CD14-positive monocyte (primary cell): ENCODE results near the gene BRAT1. TPM values are rescaled to one million over a fixed set of nuclear protein-coding genes. Genes with fewer than 3 reads are reported as not detected.

ENCODE experiments used
- DNase-seq, 3 donors: peaks; one replicate each; pipeline ENCODE4 v3.0.0-alpha.2; 2011 to 2022
- H2AFZ ChIP-seq: 2 replicates; pipeline ENCODE4 v1.6.0; 2012; ENCODE audit warnings: mild to moderate bottlenecking, low read depth, low read length, inconsistent platforms; ENCODE audit not compliant: insufficient read depth, poor library complexity, severe bottlenecking
- H3K27ac ChIP-seq, 2 donors: 1 replicate in 1 of 2; 2 replicates in 1 of 2; pipeline ENCODE4 v1.5.1; 2012 to 2013; ENCODE audit warnings: low read length in 2 of 2, control low read depth in 1 of 2, inconsistent platforms in 1 of 2, low read depth in 1 of 2, mild to moderate bottlenecking in 1 of 2
- H3K27me3 ChIP-seq, 2 donors: one replicate each; pipeline versions ENCODE4 v1.6.0 to v1.6.1; 2011 to 2013; ENCODE audit warnings: low read length in 2 of 2; ENCODE audit not compliant: control insufficient read depth in 2 of 2, insufficient read depth in 2 of 2
- H3K36me3 ChIP-seq, 2 donors: replicated peaks in 1 of 2; 1 replicate in 1 of 2; 2 replicates in 1 of 2; pipeline versions ENCODE4 v1.5.1 to v1.6.1; 2012 to 2013; ENCODE audit warnings: low read length in 2 of 2, control low read depth in 1 of 2, inconsistent platforms in 1 of 2, mild to moderate bottlenecking in 1 of 2; ENCODE audit not compliant: insufficient read depth in 2 of 2, control insufficient read depth in 1 of 2
- H3K4me1 ChIP-seq, 2 donors: 1 replicate in 1 of 2; 2 replicates in 1 of 2; pipeline versions ENCODE4 v1.5.1 to v1.6.1; 2012 to 2013; ENCODE audit warnings: low read length in 2 of 2, control low read depth in 1 of 2, inconsistent platforms in 1 of 2, mild to moderate bottlenecking in 1 of 2, moderate library complexity in 1 of 2; ENCODE audit not compliant: insufficient read depth in 2 of 2, control insufficient read depth in 1 of 2
- H3K4me2 ChIP-seq: replicated peaks from 2 replicates; pipeline ENCODE3; 2012; ENCODE audit warnings: low read length, moderate library complexity, mild to moderate bottlenecking; ENCODE audit not compliant: poor library complexity, severe bottlenecking; ENCODE audit errors: extremely low read depth
- H3K4me3 ChIP-seq, 3 experiments: fragments of 200-600 bp in 1 of 3; sonication (generic) in 1 of 3; replicated peaks in 1 of 3; 1 replicate in 2 of 3; 2 replicates in 1 of 3; pipeline ENCODE4 v1.5.1; 2011 to 2013; ENCODE audit warnings: low read length in 3 of 3, mild to moderate bottlenecking in 3 of 3, control low read depth in 2 of 3, low read depth in 2 of 3, inconsistent platforms in 1 of 3, moderate library complexity in 1 of 3
- H3K79me2 ChIP-seq: 2 replicates; pipeline ENCODE4 v1.6.0; 2012; ENCODE audit warnings: mild to moderate bottlenecking, control low read depth, inconsistent platforms, low read length, moderate library complexity; ENCODE audit not compliant: insufficient read depth
- H3K9ac ChIP-seq: 2 replicates; pipeline ENCODE4 v1.6.0; 2017; ENCODE audit warnings: low read length, mild to moderate bottlenecking; ENCODE audit not compliant: insufficient read depth, poor library complexity, severe bottlenecking
- H3K9me3 ChIP-seq, 2 donors: replicated peaks in 1 of 2; 1 replicate in 1 of 2; 2 replicates in 1 of 2; pipeline versions ENCODE4 v1.5.1 to v1.6.1; 2012 to 2013; ENCODE audit warnings: low read length in 2 of 2, control low read depth in 1 of 2; ENCODE audit not compliant: control insufficient read depth in 1 of 2, insufficient read depth in 1 of 2
- H4K20me1 ChIP-seq: 2 replicates; pipeline ENCODE4 v1.6.0; 2012; ENCODE audit warnings: mild to moderate bottlenecking, low read length, control low read depth, moderate library complexity; ENCODE audit not compliant: insufficient read depth
- H3K27ac Mint-ChIP-seq, 7 donors: one replicate each; pipeline ENCODE4 v1.8.0; 2020; ENCODE audit warnings: mild to moderate bottlenecking in 7 of 7, mixed read lengths in 7 of 7, moderate library complexity in 6 of 7, inconsistent platforms in 2 of 7
- H3K27me3 Mint-ChIP-seq, 3 donors: one replicate each; pipeline ENCODE4 v1.8.0; 2021 to 2022; ENCODE audit warnings: low read depth in 3 of 3, mild to moderate bottlenecking in 3 of 3, mixed read lengths in 3 of 3, moderate library complexity in 3 of 3, inconsistent platforms in 1 of 3
- H3K36me3 Mint-ChIP-seq, 2 donors: one replicate each; pipeline ENCODE4 v1.8.0; 2020; ENCODE audit warnings: mixed read lengths in 2 of 2, inconsistent platforms in 1 of 2, mild to moderate bottlenecking in 1 of 2
- H3K4me1 Mint-ChIP-seq: one replicate; pipeline ENCODE4 v1.8.0; 2020; ENCODE audit warnings: mild to moderate bottlenecking, mixed read lengths
- H3K4me3 Mint-ChIP-seq, 2 donors: one replicate each; pipeline ENCODE4 v1.8.0; 2020; ENCODE audit warnings: mild to moderate bottlenecking in 2 of 2, mixed read lengths in 2 of 2, moderate library complexity in 1 of 2
- H3K9me3 Mint-ChIP-seq, 7 donors: one replicate each; pipeline ENCODE4 v1.8.0; 2020 to 2022; ENCODE audit warnings: mixed read lengths in 7 of 7, mild to moderate bottlenecking in 6 of 7, moderate library complexity in 6 of 7, inconsistent platforms in 2 of 7
- CTCF ChIP-seq: fragments of 200-600 bp; IDR thresholded peaks from one replicate; pipeline ENCODE4 v1.8.0; 2022; ENCODE audit warnings: antibody characterized with exemption, mild to moderate bottlenecking
- WGBS: methylation state at CpG from one replicate; pipeline ENCODE4 v1.1.5; 2013; ENCODE audit warnings: missing lambda C conversion rate; ENCODE audit not compliant: insufficient coverage; 5-methylcytosine and 5-hydroxymethylcytosine counted together
- intact Hi-C, 2 donors: fragments of 100-400 bp; cut with micrococcal nuclease; formaldehyde crosslinking; loops; one replicate each; pipeline versions ENCODE4 v1.15.0 to v1.15.1; 2023
- polyA plus RNA-seq, 3 donors: library from polyadenylated mRNA; depleted of rRNA in 1 of 3; unstranded in 2 of 3; stranded (reverse) in 1 of 3; fragments of 300-500 nt in 2 of 3; fragments of >200 nt in 1 of 3; fragmentation: Illumina TruSeq in 2 of 3; gene quantifications; 1 replicate in 2 of 3; 2 replicates in 1 of 3; pipeline ENCODE4 v1.2.3, GENCODE V29; 2012 to 2021

The BRAT1 gene
- polyA plus RNA-seq, 3 donors, result 31.6 to 34.2 (median 32.5) TPM

- Mint-ChIP-seq H3K9me3 (peaks cover 0 to 8% (median 3%) of the 10 kb centered on the region in 7 donors), H3K27me3 (peaks cover 18 to 41% (median 27%) of the 10 kb centered on the region in 3 donors), H3K4me1 (peaks cover 2% of the 10 kb centered on the region), H3K27ac (no peak overlapping the region), H3K36me3 (no peaks in the 10 kb centered on the region), H3K4me3 (no peak overlapping the region)
- intact Hi-C loops, result no loop called here
- Histone ChIP-seq H3K27ac (no peak overlapping the region), H3K79me2 (no peaks in the 10 kb centered on the region), H2AFZ (no peak overlapping the region), H3K4me1 (peaks cover 0 to 3% of the 10 kb centered on the region in 2 donors), H3K4me3 (no peak overlapping the region), H3K36me3 (no peaks in the 10 kb centered on the region), H3K9ac (no peak overlapping the region), H3K27me3 (peaks cover 0 to 20% of the 10 kb centered on the region in 2 donors), H4K20me1 (no peaks in the 10 kb centered on the region), H3K4me2 (no peak overlapping the region), H3K9me3 (no peaks in the 10 kb centered on the region)
- no peak for TF ChIP-seq CTCF
- DNase-seq, result no peak
- WGBS, result 88% methylated on average over 14 of the region's 25 CpGs
These were observed 59.7 kb downstream of the BRAT1 start for GRCh38 chr7:2495418-2496299.

GRCh38 chr7:2494191-2495130 lies 60.9 kb downstream of the BRAT1 start:
- H3K36me3 Mint-ChIP-seq, result no peaks in the 10 kb centered on the region
- no peak overlapping the region for H3K27ac ChIP-seq
- no peaks in the 10 kb centered on the region for H4K20me1 ChIP-seq
- no peak overlapping the region for H3K27ac Mint-ChIP-seq
- peaks cover 0 to 8% (median 2%) of the 10 kb centered on the region in 7 donors for H3K9me3 Mint-ChIP-seq
- no peaks in the 10 kb centered on the region for H3K79me2 ChIP-seq
- peaks cover 18 to 46% (median 24%) of the 10 kb centered on the region in 3 donors for H3K27me3 Mint-ChIP-seq
- peaks cover 0 to 3% of the 10 kb centered on the region in 2 donors for H3K4me1 ChIP-seq
- TF ChIP-seq CTCF, result no peak
- intact Hi-C loops, result no loop called here
- no peak overlapping the region for H3K9ac ChIP-seq
- H3K4me3 Mint-ChIP-seq, result no peak overlapping the region
- no peak overlapping the region for H3K4me3 ChIP-seq
- no peaks in the 10 kb centered on the region for H3K36me3 ChIP-seq
- no peaks in the 10 kb centered on the region for H3K9me3 ChIP-seq
- H3K4me1 Mint-ChIP-seq, result peaks cover 2% of the 10 kb centered on the region
- no peak overlapping the region for H2AFZ ChIP-seq
- no peak for DNase-seq
- no peak overlapping the region for H3K4me2 ChIP-seq
- H3K27me3 ChIP-seq, result peaks cover 0 to 20% of the 10 kb centered on the region in 2 donors
- 41% methylated on average over 21 of the region's 32 CpGs for WGBS
